GM12875 (cell line): ENCODE results near the gene P2RY2.

Source experiments
- H3K4me3 ChIP-seq: one replicate; pipeline ENCODE4 v1.5.1; 2011; ENCODE audit warnings: low read depth, low read length, control low read depth
- TF ChIP-seq, protein P1 (sequence below): IDR thresholded peaks from 2 replicates; pipeline ENCODE4 v1.5.1; 2011; ENCODE audit warnings: low read depth, mild to moderate bottlenecking, control low read depth, inconsistent platforms, low read length, moderate library complexity, borderline replicate concordance; ENCODE audit not compliant: insufficient read depth

P2RY2 gene

GRCh38 chr11:73258104-73259035, 40.3 kb downstream of the P2RY2 start:
- TF ChIP-seq, protein P1, sequence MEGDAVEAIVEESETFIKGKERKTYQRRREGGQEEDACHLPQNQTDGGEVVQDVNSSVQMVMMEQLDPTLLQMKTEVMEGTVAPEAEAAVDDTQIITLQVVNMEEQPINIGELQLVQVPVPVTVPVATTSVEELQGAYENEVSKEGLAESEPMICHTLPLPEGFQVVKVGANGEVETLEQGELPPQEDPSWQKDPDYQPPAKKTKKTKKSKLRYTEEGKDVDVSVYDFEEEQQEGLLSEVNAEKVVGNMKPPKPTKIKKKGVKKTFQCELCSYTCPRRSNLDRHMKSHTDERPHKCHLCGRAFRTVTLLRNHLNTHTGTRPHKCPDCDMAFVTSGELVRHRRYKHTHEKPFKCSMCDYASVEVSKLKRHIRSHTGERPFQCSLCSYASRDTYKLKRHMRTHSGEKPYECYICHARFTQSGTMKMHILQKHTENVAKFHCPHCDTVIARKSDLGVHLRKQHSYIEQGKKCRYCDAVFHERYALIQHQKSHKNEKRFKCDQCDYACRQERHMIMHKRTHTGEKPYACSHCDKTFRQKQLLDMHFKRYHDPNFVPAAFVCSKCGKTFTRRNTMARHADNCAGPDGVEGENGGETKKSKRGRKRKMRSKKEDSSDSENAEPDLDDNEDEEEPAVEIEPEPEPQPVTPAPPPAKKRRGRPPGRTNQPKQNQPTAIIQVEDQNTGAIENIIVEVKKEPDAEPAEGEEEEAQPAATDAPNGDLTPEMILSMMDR: no peak
- H3K4me3 ChIP-seq: no peak overlapping the region

- H3K4me3 ChIP-seq: no peak overlapping the region
- TF ChIP-seq, protein P1: no peak
Observed at GRCh38 chr11:73259406-73260126, 41.5 kb downstream of the P2RY2 start.

DNA sequence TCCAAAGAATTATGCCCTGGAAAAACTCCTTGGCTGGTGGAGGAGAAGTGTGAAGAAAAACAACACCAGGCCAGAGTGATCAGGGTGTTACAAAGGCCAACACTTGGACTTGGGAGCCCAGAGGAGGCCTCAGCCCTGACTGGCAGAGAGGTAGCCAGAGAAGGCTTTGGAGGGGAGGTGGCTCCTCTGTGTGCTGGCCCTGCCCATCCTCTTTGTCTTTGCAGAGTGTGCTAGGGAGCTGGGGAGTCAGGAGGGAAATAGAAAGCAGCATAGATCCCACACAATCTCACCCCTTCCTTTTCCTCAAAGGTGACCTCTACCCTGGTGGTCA, 42.0 kb downstream of the P2RY2 start:
- TF ChIP-seq, protein P1: no peak
- no peak overlapping the region for H3K4me3 ChIP-seq

GRCh38 chr11:73262851-73263495, 44.9 kb downstream of the P2RY2 start:
- TF ChIP-seq, protein P1: no peak

GRCh38 chr11:73263640-73264039, 45.6 kb downstream of the P2RY2 start:
- TF ChIP-seq, protein P1: no peak
- H3K4me3 ChIP-seq: no peak overlapping the region

More at GRCh38 chr11:73262851-73263495, 44.9 kb downstream of the P2RY2 start:
- no peak overlapping the region for H3K4me3 ChIP-seq

GRCh38 chr11:73265278-73265810, 47.3 kb downstream of the P2RY2 start:
- TF ChIP-seq, protein P1: no peak

More at GRCh38 chr11:73265278-73265810, 47.3 kb downstream of the P2RY2 start:
- H3K4me3 ChIP-seq: no peak overlapping the region
